Fibroblast of the conjunctiva (primary cell): Measurements from ENCODE around the gene TMEM63B.
A peak's percentile ranks its signal among the peaks of the same experiment; 100 is the strongest.
"Not testable (repeated sequence)": the region's sequence is repeated elsewhere in the genome, so short reads cannot be mapped to it uniquely, and the experiment has no call there.

Experiments used
- DNase-seq: peaks from one replicate; pipeline ENCODE4 v3.0.0-alpha.2; 2010; ENCODE audit warnings: low read depth

The TMEM63B gene

DNA sequence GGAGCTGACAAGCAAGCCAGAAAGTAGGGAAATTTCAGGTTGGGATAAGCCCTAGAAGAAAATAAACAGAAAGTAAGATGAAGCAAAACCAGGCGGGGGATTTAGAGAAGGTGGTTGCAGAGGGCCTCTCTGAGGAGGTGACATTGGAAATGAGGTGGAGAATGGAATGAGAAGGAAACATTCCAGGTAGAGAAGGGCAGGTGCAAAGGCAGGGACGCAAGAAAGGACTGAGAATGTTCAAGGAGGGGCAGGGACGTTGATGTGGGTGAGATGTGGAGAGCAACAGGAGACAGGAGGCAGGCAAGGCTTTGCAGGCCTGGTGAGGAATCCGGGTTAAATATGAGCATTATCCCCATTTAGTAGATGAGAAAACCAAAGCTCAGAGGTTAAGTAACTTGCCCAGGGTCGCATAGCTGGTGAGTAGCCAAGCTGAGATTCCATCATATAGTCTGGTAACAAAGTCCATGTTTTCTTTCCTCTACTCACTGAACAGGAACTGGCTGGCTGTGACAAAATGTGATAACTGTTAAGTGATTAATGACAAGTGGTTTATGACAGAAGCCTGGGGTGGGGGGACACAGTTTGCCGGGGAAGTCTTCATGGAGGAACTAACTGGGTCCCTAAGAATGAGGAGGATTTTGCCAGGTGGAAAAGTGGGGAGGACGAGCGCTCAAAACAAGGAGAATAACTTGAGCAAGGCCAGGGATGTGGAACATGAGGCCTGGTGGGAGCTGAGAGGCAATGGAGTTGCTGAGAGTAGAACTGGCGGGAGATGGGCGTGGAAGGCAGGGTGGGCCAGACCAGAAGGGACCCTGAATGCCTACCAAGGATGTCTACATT, 32.7 kb upstream of the TMEM63B start:
- DNase-seq = no peak

DNA sequence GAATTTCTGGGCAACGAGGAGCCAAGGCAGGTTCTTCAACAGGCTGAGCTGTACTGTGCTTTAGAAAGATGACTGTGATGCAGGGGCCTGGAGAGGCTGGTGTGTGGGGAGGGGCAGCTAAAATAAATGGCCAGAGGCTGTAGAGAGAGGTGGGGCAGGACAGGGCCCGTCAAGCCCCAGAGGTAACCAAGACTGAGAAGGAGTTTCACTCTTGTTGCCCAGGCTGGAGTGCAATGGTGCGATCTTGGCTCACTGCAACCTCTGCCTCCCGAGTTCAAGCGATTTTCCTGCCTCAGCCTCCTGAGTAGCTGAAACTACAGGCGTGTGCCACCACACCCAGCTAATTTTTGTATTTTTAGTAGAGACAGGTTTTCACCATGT, 32.1 kb upstream of the TMEM63B start:
- DNase-seq = not testable (repeated sequence)

DNA sequence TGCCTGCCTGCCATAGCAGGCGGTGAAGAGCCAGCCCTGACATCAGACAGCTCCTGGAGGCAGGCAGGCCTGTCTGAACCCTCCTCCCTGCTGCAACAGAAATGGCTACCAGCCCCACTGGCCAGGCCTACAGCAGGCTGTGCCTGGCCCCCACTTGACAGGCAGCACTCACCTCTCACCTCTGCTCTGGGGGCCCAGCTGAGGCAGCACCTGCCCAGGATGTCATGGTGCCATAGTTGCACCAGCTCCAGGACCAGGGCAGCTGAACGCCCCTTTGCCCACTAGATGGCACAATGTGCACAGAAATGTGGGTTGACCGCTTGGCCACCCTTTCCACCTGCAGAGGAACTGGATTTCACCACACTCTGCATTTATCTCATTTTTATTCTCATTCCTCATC, 30.7 kb upstream of the TMEM63B start:
- DNase-seq = peak; percentile 56

DNA sequence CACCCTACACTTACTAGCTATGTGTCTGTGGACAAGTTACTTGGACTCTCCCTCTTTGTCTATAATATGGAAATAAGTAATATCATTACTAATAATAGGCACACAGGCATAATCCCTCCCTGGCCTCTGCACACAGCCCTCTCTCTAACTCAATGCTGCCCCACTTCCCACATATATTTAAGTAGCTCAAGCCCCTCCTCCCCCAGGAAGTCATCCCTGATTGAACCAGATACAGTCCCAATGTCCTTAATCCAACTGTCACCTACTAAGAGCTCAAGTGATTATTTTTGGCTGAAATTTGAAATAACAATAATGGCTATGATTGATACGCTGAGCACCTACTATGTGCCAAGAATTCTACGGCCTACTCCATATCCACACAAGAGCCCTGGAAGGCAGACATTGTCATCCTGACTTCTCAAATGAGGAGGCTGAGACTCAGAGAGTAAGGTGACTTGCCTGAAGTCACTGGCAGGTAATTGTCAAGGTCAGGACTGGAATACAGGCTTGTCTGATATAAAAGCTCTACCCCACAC, 29.5 kb upstream of the TMEM63B start:
- no peak for DNase-seq

DNA sequence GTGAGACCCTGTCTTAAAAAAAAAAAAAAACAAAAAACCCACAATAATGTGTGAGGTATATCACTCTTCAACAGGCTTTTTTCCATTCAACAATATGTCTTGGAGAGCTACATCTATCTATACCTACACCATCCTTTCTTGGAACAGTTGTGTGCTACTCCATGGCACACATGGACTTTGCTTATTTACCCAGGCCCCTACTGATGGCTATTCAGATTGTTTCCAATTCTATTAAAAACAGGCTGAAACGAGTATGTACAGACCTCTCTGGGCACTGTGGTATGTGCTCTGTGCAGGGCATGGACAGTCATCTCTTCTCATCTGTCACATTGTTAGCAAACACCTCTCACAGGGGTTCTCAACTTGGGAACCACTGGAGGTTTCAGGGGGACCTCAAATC, 28.2 kb upstream of the TMEM63B start:
- no peak for DNase-seq

DNA sequence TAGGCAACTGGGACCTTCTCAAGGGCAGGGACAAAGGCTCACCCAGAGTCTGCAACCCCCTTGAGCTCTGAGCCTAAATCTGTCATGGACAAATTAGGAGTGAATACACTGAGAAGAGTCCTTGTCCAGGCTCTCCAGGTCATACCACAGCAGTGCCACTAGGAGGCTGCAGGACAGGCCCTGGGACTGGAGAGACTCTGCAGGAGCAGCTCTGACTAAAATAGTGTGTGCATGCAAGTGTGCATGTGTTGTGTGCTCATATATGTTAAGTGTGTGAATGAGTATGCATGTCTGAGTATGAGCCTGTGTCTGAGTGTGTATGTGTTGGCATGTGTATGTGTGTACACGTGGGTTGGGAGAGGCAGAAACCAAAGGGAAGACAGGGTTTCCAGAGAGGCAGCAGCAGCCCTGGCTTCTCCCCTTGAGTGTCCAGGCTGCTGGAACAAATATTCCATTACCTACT, 27.2 kb upstream of the TMEM63B start:
- DNase-seq = no peak

DNA sequence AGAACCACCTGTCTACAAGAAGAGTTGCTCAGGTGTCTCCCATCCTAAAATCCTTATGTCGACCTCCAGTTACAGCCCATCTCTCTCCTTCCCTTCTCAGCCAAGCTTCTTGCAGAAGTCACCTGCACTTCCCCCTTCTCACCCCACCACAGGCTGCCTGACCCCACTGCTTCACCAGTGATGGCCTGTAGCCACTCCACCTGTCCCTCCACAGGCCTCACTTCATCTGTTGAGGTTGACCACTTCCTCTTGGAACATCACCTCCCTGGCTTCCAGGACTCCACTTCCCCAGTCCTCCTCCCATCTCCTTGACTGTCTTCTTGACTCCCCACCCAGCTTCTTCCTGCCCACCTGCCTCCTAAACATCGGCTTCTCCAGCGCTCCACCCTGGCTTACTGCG, 25.5 kb upstream of the TMEM63B start:
- no peak for DNase-seq

DNA sequence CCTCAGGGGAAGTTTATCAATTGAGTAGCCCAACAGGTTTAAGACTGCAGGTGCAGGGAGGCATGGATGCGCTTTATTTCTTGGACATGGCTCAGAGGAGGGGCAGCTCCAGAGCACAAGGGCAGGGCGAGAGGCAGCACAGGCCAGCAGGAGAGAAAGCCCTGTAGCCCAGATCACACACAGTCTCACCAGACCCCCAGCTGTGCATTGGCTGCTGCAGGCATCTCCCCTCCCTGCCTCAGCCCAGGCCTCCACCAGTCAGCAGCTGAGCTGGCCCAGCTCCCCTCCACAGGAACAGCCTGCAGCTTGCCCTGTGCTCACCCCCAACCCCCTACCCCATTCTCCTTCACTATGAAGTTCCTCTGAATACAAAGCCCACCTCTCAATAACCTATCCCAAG, 24.8 kb upstream of the TMEM63B start:
- no peak for DNase-seq

DNA sequence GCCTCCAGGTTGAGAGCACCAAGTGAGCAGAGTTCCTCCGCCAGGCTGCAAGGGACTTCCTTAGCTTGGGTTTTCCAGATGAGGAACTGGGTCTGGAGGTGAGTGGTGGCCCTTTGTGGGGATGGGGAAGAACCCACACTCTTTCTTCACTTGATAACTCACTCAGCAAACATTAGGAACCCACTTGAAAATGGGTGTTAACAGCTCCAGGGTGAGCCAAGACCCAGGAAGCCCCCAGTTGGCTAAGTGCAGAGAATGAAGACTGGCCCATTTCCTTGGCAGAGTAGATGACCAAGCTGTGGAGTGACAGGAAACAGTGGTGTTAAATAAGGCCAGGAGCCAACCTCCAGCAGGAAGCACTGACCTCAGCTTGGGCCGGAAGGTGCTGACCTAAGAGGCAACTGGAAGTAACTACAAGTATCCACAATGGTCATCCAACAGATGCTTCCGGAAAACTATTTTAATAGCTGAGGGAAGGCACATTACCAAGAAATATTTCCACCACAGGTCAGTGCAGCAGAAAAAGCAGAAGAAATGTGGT, 22.8 kb upstream of the TMEM63B start:
- no peak for DNase-seq

DNA sequence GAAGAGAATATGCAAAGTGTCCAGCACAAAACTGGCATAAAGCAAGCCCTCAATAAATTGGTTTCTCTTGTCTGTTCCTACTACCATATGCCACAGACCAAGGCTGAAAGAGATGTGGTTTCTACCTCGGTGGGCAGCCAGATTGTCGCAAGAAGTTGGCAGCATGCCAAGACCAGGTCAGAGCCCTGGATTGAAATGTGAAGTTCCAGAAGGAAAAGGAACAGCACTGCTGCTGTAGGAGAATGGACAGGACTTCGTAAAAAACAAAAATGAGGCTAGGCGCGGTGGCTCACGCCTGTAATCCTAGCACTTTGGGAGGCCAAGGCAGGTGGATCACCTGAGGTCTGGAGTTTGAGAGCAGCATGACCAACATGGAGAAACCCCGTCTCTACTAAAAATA, 22.2 kb upstream of the TMEM63B start:
- DNase-seq = no peak

DNA sequence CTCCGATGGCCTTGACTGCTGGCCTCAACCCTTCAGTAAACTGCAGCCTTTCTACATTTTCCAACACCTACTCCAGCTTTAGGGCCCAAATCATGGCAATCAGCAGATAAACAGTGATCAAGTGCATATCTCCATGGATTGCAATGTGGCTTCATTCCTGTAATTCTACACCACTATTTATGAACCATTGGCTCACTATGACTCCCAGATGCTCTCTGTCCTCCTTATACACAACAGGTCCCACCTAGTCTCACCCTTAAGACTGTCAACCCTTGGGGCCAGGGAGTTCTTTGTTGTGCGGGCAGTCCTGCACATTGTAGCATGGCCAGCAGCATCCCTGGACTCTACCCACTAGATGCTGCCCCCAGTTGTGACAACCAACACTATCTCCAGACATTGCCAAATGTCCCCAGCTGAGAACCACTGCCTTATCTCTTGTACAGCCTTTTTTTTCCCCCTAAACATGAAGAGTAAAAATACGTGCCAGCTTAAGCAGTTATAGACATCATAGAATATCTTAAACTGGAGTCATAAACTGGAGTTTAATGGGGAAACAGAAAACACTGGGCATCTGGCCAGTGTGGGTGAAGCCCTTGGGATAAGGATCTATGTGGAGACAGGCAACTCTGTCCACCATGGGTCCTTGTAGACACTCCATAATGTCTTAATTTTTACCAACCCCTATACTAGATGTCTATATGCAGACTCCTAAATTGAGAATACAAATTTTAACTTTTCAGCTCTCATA, 21.2 kb upstream of the TMEM63B start:
- no peak for DNase-seq

DNA sequence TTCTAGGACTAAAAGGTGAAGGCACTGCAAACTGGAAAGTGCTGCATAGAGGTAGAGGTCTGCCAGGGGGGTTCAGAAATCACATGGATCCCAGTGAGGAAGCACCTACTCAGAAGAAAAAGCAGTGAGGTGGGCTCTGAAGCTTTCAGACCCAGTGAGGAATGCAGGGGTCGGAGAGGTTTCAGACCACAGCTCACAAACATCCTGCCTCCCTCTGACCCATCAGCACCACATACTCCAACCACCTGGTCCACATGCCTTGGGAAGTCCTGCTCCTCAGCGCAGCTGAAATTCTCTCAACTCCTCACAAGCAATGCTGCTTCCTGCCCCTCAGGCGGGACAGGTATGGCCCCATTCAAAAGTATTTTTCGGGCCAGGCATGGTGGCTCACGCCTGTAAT, 20.3 kb upstream of the TMEM63B start:
- DNase-seq = no peak

DNA sequence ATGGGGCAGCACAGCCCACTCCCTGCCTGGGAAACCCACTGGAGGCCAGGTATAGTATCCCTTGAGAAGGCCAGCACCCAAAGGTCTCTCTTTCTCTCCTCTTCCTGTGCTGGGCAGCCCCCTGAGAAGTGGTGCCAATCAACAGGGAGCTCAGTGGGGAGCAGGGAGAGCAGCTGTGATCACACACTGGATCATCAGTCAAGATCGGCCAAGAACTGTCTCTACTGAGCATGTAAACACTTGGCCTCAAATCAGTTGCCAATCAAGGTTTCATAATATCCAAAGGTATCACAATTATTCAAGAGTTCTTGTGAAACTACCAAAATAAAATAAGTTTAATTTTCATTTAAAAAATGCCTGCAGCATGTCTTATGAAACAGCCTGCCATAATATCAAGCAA, 18.9 kb upstream of the TMEM63B start:
- no peak for DNase-seq

DNA sequence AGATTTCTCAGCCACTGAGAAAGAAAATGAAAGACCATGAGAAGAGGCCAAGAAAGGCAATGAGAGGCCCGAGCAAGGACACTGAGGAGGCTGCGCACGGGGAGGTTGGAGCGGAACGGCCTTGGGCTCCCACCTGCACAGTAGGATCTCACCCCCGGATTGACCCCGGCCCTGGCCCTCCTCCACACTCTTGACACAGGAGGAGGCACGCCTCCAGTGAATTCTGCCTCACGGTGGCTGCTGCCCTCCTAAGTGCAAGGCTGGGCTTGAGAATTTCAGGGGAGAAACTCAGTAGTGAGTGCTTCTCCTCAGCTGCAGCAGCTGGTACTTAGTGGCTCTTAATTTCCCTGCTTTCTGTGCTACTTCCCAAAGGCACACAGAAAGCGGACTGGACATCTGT, 18.1 kb upstream of the TMEM63B start:
- no peak for DNase-seq

DNA sequence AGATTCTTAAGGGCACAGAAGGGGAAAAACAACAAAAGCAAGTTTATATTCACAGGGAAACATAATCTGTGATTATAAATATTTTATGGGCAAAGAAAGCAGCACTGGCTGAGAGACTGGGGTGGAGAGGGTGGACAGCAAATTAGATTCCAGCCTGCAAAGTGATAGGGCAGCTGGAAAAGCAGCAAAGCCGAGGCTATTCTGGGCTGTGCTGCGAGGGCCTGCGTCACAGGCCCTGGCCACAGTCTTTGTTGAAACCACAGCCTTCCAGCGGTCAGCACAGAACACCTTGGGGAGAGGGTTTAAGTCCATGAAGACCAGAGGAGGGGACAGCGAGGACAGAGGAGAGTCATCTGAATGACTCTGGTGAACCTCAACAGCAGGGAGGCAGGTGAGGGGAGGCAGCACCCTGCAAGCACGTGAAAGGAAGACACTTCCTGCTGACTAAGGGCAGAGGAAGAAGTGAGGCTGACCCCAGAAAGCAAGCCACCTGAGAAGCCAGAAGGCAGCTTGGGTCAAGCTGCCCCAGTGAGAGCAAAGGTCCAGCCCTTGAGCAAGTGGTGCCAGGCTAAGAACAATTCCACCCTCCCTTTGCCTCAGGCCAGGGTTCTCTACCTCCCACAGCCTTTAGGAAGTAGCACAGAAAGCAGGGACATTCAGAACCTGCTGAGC, 17.2 kb upstream of the TMEM63B start:
- no peak for DNase-seq

DNA sequence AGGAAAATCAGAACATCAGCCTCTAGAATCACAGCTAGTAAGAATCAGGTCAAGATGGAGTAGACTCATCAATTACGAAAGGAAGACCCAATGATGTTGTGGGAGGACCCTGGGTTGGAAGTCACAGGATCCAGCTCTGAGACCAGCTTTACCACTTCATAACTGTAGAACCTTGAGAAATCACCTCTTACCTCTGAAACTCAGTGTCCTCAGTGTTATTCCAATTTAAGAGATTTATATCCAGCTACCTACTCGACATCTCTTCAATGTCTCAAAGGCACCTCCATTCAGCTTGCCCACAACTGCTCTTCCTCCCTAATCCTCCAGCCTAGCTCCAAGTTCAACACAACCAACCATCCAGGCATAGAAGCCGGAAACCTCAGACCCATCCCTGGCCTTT, 16.4 kb upstream of the TMEM63B start:
- DNase-seq = no peak

DNA sequence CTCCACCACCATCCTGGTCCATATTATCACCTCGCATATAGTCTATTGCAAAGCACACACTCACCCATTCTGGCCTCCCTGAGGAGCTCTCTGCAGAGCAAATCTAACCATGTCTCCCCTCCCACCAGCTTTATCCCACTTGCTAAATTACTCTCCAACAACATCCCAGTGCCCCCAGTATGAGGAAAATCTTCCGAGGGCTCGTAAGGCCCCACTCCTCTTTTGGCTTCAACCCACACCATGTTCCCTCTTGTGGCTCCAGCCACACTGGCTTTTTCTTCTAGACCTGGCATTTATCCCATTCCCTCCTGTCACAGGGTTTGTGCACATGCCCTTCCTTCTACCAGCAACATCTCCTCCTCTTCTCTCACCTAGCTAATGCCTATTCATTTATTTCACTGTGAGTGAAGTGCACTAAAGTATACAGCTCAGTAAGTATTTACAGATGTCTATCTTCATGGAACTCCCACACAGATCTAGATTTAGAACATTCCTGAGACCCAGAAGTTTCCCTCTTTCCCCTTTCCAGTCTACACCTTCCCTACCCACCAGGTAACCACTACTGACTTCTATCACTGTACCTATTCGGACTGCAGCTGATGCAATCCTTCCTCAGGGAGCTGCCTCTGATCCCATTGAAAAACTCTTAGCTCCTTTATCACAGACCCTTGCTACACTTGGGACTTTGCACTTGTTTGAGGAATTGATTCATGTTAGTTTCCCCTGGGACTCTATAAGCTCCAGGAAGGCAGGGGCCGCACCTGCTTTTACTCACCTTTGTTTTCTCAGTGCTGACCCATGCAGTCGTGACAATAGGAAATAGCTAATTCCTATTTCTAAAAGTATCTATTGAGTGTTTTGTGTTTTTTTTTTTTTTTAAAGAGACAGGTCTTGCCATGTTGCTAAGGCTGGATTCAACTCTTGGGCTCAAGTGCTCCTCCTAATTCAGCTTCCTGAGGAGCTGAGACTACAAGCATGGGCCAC, 15.6 kb upstream of the TMEM63B start:
- DNase-seq = no peak

DNA sequence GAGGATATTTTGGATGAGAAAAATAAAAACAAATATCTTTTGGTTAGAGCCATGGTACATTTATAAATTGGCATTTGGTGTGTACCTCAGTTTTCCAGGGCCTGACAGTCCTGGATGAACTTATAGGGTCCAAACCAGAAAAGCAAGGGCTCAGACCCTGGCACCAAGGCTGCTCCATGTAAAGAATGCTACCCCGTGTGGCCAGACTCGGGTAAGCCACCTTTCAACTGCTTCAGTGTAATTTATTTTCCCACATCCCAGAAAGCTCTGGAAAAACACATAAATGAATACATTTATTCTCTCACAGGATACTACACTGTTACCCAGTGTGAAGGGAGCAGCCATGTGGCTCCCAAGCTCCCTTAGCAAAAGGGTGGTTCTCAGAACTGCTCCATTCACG, 13.9 kb upstream of the TMEM63B start:
- no peak for DNase-seq

DNA sequence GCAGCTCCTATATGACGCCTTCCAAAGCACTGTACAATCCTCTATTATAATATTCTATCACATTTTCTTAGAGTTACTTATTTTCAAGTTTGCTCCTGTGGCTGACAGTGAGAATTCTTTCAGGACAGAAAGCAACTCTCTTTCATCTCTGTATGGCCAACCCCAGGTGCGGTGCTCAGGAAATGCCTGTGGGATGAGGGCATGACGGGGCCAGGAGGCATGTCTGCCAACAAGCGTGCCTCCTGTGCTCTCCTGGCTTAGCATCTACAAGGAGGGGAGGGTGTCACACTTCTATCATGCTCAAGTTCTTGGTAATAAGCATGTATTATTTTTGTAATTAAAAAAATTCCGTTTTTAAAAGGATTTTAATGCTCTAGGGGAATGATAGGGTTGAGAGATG, 11.5 kb upstream of the TMEM63B start:
- DNase-seq = no peak

DNA sequence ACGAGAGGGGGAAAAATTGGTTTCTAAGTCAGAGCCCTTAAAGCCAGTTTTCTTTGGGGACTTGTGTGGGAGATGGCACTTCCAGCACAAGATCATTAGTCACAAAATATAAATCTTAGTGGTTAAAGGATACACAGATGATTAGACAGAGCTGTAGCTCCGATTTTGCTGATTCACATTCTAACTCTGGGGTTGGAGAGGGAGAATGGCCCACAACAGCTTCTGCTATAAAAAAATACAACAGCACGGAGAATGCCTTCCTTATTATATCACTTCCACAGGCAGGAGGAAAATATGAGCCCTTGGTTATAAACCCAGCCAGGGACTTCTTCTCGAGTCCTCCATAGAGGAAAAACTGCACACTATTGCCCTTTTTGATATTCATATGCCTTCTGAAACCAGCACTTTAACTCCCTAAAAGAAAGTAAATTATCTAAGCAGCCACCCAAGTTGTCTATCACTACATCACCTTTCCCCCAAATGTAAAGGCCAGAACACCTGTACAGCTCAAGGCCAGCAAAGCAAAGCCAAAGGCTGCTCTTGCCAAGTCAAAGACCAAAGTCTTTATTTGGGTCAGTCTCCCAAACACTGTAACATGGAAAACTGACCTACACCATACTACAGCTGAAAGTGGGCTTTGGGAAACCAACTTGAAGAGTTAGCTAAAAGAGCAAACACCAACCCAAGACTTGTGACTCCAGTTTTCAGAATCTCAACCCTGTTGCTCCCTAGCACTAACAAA, 10.5 kb upstream of the TMEM63B start:
- no peak for DNase-seq
